Left cardiac atrium (tissue), 4 donors: Measurements from ENCODE around the gene KLK10. TPM values are rescaled to one million over a fixed set of nuclear protein-coding genes. Genes with fewer than 3 reads are reported as not detected.

Source experiments
- ATAC-seq, 2 donors: fragments of 200-7000 bp; cut with Tn5 transposase; one replicate each; pipeline ENCODE4 v1.9.1; 2020; ENCODE audit warnings: mild to moderate bottlenecking in 2 of 2, moderate library complexity in 2 of 2
- DNase-seq: peaks from one replicate; pipeline ENCODE4 v3.0.0-alpha.2; 2020
- intact Hi-C, 2 donors: fragments of 100-400 bp; cut with DNase I; formaldehyde crosslinking; loops; one replicate each; pipeline versions ENCODE4 v1.14.1 to v1.15.1; 2022 to 2023
- long read RNA-seq: library from polyadenylated mRNA; unstranded; transcript quantifications from one replicate; pipeline ENCODE4 v2.0.0, GENCODE V29; 2021
- total RNA-seq, 2 donors: library from RNA; stranded (reverse); fragmentation: NEBNext Ultra II Directional; extraction: Animal tissue kit (Norgen Biotek cat#: 25700); gene quantifications; one replicate each; pipeline ENCODE4 v1.2.1, GENCODE V29; 2021
- donor health status: DM: no; HTN: yes; CAD: no.
- donor health status: DM: no; HTN: yes; CAD: no; lungs with severe emphysema.
- donor health status: DM: yes; HTN: yes; CAD: no.
- donor health status: Dilated cardiomyopathy.

KLK10 gene, protein sequence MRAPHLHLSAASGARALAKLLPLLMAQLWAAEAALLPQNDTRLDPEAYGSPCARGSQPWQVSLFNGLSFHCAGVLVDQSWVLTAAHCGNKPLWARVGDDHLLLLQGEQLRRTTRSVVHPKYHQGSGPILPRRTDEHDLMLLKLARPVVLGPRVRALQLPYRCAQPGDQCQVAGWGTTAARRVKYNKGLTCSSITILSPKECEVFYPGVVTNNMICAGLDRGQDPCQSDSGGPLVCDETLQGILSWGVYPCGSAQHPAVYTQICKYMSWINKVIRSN
- total RNA-seq: under 1 TPM; 0.26 to 0.32 TPM
- long read RNA-seq: 0 reads

- peak in 1 of 2 donors; percentile 4 for ATAC-seq
- intact Hi-C loops: no loop called here
- no peak for DNase-seq
Measured at GRCh38 chr19:51019544-51019925, at the start of gene KLK10. KLK10 (minus strand) TSS chr19:51019709; CDS start chr19:51019130, 579 bp downstream.

DNA sequence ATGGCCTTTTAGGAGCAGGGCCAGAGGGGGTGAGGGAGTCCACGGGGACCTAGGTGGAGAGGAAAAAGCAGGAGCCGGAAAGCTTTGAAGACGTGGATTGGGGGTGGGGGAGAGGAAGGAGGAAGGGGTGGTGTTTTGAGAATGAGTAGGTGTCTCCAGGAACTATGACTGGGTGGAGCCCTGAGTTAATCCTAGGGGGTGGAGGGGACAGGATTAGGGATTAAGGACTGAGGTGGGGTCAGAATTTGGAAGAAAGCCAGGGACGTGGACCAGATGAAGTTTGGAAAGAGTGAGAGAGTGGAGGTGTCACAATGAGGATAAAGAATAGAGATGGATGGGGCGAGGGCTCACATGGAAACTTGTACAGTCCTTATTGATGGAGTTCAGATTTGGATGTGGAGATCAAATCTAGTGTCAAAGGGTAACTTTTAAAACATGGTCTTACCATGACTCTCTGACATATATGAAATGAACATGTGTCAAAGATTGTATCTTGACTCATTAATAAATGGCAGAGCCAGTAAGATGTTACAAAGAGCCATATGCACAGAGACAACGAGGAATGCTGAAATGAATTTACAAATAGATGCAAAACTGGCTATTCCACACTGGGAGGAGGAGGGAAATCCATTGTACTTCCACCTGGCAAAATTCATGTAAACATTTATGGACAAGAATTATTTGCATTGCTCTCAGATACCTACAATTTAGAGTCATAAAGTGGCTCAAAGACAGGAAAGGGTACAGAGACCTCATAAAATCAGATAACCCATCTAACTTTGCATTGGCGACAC is 47.1 kb upstream of the KLK10 start:
- ATAC-seq (no peak), DNase-seq (no peak)
- intact Hi-C loops: no loop called here

DNA sequence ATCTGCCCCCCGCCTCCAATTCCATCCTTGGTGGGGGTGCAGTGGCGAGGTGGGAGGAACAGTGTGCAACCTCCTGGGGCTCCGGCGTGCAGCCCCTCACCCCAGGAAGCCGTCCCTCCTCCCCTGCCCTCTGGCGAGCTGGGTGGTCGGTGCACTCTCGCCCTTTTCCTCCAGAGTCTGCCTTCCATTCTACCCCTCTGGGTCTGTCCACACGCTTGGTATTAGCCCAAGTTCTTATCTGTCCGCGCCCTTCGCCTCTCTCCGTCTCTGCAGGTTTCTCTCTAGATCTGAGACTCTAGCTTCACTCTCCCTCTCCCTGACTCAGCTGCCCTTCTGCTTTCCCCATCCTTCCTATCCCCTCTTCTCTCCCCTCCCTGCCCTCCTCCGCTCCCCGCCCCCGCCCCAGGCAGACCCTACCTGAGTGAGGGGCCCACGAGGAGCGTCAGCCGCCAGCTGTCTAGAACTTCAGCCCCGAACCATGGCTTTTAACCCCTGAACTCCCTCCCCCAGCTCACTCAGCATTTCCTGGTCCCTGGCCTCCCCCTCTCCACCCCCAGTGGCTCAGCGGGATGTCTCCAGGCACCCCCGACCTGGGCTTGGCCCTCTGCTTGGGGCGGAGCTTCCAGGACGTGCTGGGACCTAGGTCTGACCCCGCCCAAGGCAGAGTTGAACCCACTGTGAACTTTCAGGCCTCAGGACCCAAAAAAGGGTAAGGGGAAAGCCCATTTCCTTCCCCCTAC is 45.9 kb upstream of the KLK10 start:
- DNase-seq (no peak), ATAC-seq (peak; percentile 15 to 55)
- intact Hi-C loops: no loop called here

- peak; percentile 50 for DNase-seq
- intact Hi-C loops: no loop called here
- peak; percentile 68 to 90 for ATAC-seq
Measured at GRCh38 chr19:51064534-51065220, 45.2 kb upstream of the KLK10 start, which contains the start of gene KLK13. KLK13 (minus strand) TSS chr19:51065092; CDS start chr19:51065067, 25 bp downstream.

DNA sequence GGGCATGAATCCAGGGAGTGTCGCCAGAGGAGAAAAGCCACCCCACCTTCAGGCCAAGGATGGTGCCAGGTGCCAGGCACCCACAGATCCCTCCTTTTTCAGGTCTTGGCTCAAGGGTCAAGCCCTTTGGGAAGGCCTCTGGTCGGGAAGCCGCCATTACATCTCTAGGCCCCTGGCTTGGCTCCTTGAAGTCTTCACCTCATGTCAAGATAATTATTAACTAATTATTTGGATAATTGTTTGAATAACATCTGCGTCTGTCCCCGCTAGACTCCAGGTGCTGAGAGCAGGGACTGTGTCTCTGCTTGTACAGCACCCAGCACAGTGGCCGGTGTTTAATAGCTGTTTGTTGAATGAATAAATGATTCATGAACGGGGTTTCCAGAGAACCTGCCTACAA is 44.2 kb upstream of the KLK10 start:
- intact Hi-C loops: no loop called here

DNA sequence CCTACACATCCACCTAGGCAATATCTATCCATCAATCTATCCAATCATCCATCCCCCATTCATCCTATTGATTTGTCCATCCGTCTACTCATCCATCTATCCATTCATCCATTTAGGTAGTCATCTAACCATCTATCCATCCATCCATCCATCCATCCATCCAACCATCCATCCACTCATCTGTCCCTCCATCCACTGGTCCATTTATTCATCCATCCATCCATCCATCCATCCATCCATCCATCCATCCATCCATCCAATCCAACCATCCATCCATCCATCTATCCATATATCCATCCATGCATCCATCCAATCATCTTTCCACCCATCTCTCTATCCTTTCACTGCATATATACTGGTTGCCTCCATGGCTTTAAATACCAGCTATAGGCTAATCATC is 41.5 kb upstream of the KLK10 start:
- DNase-seq (no peak), ATAC-seq (no peak)
- intact Hi-C loops: no loop called here

More for the DNA sequence above, 44.2 kb upstream of the KLK10 start:
- DNase-seq (no peak), ATAC-seq (no peak)

- no peak for DNase-seq
- ATAC-seq: no peak
- intact Hi-C loops: no loop called here
Measured at GRCh38 chr19:51060336-51060735, 40.8 kb upstream of the KLK10 start.

DNA sequence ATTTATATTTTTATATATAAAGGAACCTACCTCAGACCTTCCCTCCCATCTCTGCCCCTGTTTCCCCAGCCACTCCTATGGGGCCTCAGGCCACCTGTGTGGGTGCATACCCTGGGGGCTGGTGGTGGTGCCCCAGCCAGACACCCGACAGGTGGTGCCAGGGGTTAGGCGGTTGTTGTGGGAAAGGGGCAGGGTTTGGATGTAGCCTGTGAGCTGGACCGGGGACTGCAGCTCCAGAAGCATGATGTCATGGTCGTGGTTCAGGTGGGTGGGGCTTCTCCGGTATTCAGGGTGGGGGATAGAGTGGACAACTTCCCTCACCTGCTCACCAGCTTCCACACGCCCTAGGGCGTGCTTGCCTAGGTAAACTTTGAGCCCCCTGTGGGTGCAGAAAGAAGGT is 40.2 kb upstream of the KLK10 start:
- ATAC-seq: no peak
- intact Hi-C loops: no loop called here
- DNase-seq: no peak

DNA sequence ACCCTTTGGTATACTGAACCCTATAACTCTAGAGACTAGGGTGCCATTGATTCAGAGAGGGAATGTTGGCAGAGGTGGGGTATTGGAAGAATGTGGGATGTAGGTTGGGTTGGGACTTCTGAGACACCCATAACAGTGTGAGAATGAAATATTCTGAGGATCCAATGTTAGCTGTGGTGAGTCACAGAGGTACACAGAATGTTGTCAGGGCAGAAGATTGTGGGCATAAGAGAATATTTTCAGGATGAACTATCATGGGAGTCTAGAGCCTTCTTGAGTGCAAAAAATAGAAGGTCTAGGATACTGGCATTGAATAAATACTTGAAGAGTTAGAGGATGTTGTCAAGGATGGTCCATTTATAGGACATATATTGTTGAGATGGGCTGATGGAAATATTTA is 36.4 kb upstream of the KLK10 start:
- intact Hi-C loops: no loop called here
- DNase-seq: no peak
- no peak for ATAC-seq

DNA sequence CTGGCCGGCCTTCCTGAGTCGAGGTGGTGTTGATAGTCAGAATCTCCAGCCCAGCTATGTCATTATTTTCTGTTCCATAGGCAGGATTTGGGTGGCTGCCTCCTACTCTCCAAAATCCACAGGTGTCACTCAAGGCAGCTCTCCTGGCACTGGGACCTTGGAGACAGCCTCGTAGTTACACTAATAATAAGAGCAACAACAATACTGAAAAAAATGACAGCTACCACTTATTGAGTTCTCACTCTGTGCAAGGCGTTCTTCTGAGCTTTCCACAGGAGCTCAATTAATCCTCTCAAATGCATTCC is 27.5 kb upstream of the KLK10 start:
- intact Hi-C loops: no loop called here
- ATAC-seq: no peak

GRCh38 chr19:51044327-51044726 is 24.8 kb upstream of the KLK10 start:
- ATAC-seq (no peak), DNase-seq (no peak)
- intact Hi-C loops: no loop called here

More for the DNA sequence above, 27.5 kb upstream of the KLK10 start:
- no peak for DNase-seq

DNA sequence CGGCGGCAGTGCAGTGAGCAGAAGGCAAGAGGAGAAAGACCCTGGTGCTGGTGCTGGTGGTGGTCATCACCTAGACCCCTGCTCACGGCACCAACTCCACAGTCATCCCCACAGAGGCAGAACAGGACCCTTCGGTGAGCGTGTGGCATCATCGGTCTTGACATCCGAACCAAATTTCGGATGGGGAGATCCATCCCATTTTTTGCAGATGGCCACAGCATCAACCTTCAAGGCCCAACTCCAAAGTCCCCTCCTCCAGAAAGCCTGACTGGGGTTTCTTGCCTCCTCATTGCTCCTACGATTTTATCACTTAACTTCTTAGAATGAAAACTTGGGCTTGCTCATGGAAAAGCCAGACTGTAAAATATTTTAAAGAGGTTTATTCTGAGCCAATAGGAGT is 24.0 kb upstream of the KLK10 start:
- no peak for ATAC-seq
- intact Hi-C loops: no loop called here
- DNase-seq: no peak

GRCh38 chr19:51040151-51040550 is 20.6 kb upstream of the KLK10 start:
- ATAC-seq: no peak
- intact Hi-C loops: no loop called here
- DNase-seq: no peak

DNA sequence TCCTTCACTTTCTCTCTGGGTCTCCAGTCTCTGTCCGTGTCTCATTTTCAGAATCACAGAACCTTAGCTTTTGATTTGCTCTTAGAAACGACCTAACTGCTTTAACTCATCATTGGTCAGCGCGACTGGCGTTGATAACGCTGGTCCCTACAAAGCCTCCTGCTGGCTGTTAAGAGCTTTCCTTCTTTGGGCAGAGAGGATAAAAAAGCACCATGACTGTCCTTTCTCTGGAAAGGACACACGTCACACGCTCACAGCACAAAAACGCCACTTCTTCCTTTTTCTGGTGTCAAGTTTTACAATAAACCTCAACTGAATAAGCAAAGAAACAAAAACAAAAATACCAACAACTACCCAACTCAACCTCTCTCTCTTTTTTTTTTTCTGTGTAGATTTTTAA is 17.0 kb upstream of the KLK10 start:
- ATAC-seq: no peak

DNA sequence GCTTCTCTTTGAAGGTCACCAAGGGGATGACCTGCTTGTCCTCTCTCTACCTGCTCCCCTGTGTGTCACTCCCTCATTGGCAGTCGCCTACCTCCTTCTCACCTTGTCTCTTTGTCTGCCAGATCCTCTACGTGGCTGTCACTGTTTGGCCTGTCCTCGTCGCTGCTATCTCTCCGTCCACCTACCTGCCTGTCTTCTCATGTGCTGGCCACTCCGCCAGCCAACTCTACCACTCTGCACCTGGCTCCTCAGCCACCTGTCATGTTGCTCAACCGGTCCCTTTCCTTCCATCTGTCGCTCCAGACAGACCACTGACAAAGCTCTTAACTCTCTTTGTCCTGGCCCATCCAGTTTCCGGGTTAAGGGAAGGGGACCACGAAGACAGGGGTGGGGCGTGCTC is 15.2 kb upstream of the KLK10 start, which contains the start of gene KLK12:
KLK12 (minus strand) TSS at position 299 of the 400 bp plus-strand sequence. CDS start 381 bp downstream, outside the sequence.
- DNase-seq (no peak), ATAC-seq (no peak)
- intact Hi-C loops: no loop called here

More for the DNA sequence above, 17.0 kb upstream of the KLK10 start:
- DNase-seq: no peak
- intact Hi-C loops: no loop called here

DNA sequence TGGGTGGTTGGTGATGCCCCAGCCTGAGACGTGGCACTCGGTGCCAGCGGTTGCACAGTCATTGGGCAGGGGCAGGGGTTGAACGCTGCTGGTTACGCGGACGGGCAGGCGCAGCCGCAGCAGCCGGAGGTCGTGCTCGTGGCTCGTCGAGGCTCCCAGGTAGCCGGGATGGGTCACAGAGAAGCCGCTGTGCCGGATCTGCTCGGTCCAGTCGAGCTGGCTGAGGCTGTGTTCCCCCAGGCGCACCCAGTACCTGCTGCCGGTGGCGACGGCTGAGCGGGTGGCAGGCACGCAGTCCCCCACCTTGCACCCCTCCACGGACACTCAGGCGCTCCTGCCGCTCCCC is 12.3 kb upstream of the KLK10 start:
- DNase-seq (no peak), ATAC-seq (no peak)
- intact Hi-C loops: no loop called here

- DNase-seq (no peak), ATAC-seq (no peak)
- intact Hi-C loops: no loop called here
Measured at GRCh38 chr19:51031220-51031879, 11.8 kb upstream of the KLK10 start.

- intact Hi-C loops: no loop called here
- ATAC-seq (no peak), DNase-seq (no peak)
Measured at GRCh38 chr19:51030631-51031030, 11.1 kb upstream of the KLK10 start.

DNA sequence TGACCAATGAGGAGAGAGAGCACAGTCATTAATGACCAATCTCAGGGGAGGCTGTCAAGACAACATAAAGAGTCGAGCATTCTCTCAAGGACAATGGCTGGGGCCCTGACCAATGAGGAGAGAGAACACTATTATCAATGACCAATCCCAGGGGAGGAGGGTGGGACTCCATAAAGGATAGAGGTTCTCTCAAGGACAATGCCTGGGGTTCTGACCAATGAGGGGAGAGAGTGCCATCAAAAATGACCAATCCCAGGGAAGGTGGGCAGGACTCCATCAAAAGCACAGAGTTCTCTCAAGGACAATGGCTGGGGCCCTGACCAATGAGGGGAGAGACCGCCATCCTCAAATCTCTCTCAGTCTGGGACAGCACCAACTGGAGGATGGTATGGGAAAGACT is 10.2 kb upstream of the KLK10 start:
- DNase-seq (no peak), ATAC-seq (no peak)
- intact Hi-C loops: no loop called here
